Endothelial cell of umbilical vein (primary cell): ENCODE data around the gene AADAT.

Experiments used
- MYC ChIP-seq: IDR thresholded peaks from one replicate; pipeline ENCODE4 v1.6.1; 2011; ENCODE audit warnings: mild to moderate bottlenecking, low read depth, low read length
- POLR2A ChIP-seq: IDR thresholded peaks from 2 replicates; pipeline ENCODE4 v1.6.1; 2012; ENCODE audit warnings: low read depth, mild to moderate bottlenecking, control low read depth, low read length
- POLR2AphosphoS5 ChIP-seq: IDR thresholded peaks from 2 replicates; pipeline ENCODE4 v1.6.1; 2012; ENCODE audit warnings: low read depth, mild to moderate bottlenecking, control low read depth, low read length, moderate library complexity; ENCODE audit not compliant: insufficient read depth
- TF ChIP-seq, protein P1 (sequence below), 2 donors: IDR thresholded peaks; 1 replicate in 1 of 2; 2 replicates in 1 of 2; pipeline ENCODE4 v1.5.1; 2011; ENCODE audit warnings: low read length in 2 of 2, mild to moderate bottlenecking in 2 of 2, moderate library complexity in 2 of 2, control low read depth in 1 of 2, inconsistent platforms in 1 of 2, low read depth in 1 of 2; ENCODE audit not compliant: insufficient read depth in 1 of 2; ENCODE audit errors: extremely low read depth in 1 of 2
- TF ChIP-seq, protein P2 (sequence below): IDR thresholded peaks from 2 replicates; pipeline ENCODE4 v1.6.1; 2011; ENCODE audit not compliant: insufficient read depth, insufficient read length

DNA sequence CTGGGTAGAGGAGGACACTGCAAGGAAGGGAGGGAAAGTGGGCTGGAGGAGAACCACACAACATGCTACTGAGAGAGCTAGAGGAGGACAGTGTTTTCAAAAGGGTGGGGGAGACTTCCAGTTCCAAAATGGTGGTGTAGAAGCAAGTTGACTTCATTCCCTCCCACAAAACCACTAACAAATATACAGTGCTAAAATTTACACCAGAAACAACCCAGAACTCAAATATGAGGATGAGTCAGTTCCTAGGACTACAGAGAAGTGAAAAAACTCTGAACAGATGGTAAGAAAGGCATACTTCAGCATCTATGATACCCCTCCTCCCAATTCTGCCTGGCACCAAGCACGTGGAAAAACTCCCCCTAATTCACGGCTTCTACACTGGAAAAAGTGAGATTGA lies 9.8 kb downstream of the AADAT start:
- TF ChIP-seq, protein P1, sequence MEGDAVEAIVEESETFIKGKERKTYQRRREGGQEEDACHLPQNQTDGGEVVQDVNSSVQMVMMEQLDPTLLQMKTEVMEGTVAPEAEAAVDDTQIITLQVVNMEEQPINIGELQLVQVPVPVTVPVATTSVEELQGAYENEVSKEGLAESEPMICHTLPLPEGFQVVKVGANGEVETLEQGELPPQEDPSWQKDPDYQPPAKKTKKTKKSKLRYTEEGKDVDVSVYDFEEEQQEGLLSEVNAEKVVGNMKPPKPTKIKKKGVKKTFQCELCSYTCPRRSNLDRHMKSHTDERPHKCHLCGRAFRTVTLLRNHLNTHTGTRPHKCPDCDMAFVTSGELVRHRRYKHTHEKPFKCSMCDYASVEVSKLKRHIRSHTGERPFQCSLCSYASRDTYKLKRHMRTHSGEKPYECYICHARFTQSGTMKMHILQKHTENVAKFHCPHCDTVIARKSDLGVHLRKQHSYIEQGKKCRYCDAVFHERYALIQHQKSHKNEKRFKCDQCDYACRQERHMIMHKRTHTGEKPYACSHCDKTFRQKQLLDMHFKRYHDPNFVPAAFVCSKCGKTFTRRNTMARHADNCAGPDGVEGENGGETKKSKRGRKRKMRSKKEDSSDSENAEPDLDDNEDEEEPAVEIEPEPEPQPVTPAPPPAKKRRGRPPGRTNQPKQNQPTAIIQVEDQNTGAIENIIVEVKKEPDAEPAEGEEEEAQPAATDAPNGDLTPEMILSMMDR (IDR thresholded peaks at IDR 0.05; ENCODE audit: extremely low read depth in 1 of 2, insufficient read depth in 1 of 2, low read depth in 1 of 2, low read length in 2 of 2) = no peak
- TF ChIP-seq POLR2AphosphoS5 = no peak
- TF ChIP-seq MYC = no peak
- TF ChIP-seq, protein P2, sequence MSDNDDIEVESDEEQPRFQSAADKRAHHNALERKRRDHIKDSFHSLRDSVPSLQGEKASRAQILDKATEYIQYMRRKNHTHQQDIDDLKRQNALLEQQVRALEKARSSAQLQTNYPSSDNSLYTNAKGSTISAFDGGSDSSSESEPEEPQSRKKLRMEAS = no peak
- no peak for TF ChIP-seq POLR2A
